Brain microvascular endothelial cell (primary cell): ENCODE data around the gene AATF.

Experiments used
- DNase-seq: peaks from one replicate; pipeline ENCODE4 v3.0.0-alpha.2; 2020
- H3K27ac ChIP-seq: fragments of 250-450 bp; sonication (Bioruptor Pico); 2 replicates; pipeline ENCODE4 v1.5.1; 2020; ENCODE audit warnings: mild to moderate bottlenecking, moderate library complexity
- H3K27me3 ChIP-seq: fragments of 250-450 bp; sonication (Bioruptor Pico); replicated peaks from 2 replicates; pipeline ENCODE4 v1.5.1; 2020; ENCODE audit warnings: mild to moderate bottlenecking
- H3K36me3 ChIP-seq: fragments of 250-450 bp; sonication (Bioruptor Pico); replicated peaks from 2 replicates; pipeline ENCODE4 v1.5.1; 2020; ENCODE audit warnings: mild to moderate bottlenecking
- H3K4me3 ChIP-seq: 2 replicates; pipeline ENCODE4 v1.5.1; 2011; ENCODE audit warnings: low read depth, mild to moderate bottlenecking, control low read depth, low read length, moderate library complexity
- CTCF ChIP-seq: IDR thresholded peaks from 2 replicates; pipeline ENCODE4 v1.5.1; 2011; ENCODE audit warnings: low read depth, mild to moderate bottlenecking, moderate library complexity, low read length, control low read depth, inconsistent platforms; ENCODE audit errors: missing control alignments
- in situ Hi-C: cut with HindIII; loops from 2 replicates; pipeline ENCODE4 v1.10.0; 2017; ENCODE audit warnings: low sequenced_read_pairs, low pct_ligation_motif_present

Gene AATF

GRCh38 chr17:36938566-36939051 lies 10.1 kb upstream of the AATF start:
- TF ChIP-seq CTCF, result no peak
- no peaks in the 10 kb centered on the region for H3K36me3 ChIP-seq
- H3K27me3 ChIP-seq, result peaks cover 96% of the 10 kb centered on the region
- in situ Hi-C loops, result no loop called here
- no peak for DNase-seq
- no peak overlapping the region for H3K4me3 ChIP-seq
- H3K27ac ChIP-seq, result no peak overlapping the region

DNA sequence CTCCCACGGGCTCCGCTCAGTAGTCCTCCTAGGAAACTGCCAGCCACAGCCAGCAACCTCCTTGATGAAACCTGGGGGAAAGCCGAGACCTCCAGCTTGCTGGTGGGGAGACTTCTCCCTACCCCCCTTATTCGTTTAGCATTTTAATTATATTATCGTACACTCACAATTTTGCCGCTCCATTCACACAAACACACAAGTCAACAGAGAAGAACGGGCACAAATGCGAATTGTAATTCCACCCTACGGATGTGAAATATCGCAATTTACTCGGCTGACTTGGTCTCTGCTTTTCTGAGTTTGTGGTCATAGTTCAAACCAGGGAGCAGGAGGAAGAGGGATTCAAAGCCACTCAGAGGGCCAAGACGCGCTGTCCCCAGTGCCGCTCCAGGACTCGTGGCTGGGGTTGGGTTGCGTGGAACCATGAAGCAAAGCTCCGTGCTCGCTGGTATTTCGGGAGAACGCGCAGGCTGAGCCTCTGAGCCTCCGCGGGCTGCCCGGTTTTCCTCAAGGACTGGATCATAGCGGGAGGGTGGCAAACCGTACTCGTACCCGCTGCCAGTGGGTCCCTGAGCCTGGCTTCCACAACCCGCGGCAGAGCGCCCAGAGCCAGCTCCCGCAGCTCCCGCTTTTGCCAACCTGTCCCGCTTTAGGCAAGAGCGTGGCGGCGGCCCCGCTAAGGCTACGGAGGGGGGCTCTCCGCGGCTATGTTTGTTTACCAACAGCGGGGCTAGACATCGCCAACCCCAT lies 9.5 kb upstream of the AATF start:
- Histone ChIP-seq H3K27ac (no peak overlapping the region), H3K4me3 (no peak overlapping the region), H3K36me3 (no peaks in the 10 kb centered on the region), H3K27me3 (peaks cover 94% of the 10 kb centered on the region)
- TF ChIP-seq CTCF, result no peak
- DNase-seq, result no peak
- in situ Hi-C loops, result no loop called here

GRCh38 chr17:36939802-36940312 lies 8.9 kb upstream of the AATF start:
- no peak overlapping the region for H3K27ac ChIP-seq
- H3K36me3 ChIP-seq, result no peaks in the 10 kb centered on the region
- DNase-seq, result no peak
- no peak overlapping the region for H3K4me3 ChIP-seq
- no peak for TF ChIP-seq CTCF
- H3K27me3 ChIP-seq, result peaks cover 94% of the 10 kb centered on the region
- in situ Hi-C loops, result no loop called here

- TF ChIP-seq CTCF, result no peak
- DNase-seq, result no peak
- Histone ChIP-seq H3K4me3 (no peak overlapping the region), H3K27ac (no peak overlapping the region), H3K27me3 (peaks cover 94% of the 10 kb centered on the region), H3K36me3 (no peaks in the 10 kb centered on the region)
- in situ Hi-C loops, result no loop called here
Observed at GRCh38 chr17:36940313-36941264, 8.2 kb upstream of the AATF start.

GRCh38 chr17:36941265-36942010 lies 7.3 kb upstream of the AATF start:
- H3K36me3 ChIP-seq, result no peaks in the 10 kb centered on the region
- no peak for DNase-seq
- in situ Hi-C loops, result no loop called here
- H3K27ac ChIP-seq, result no peak overlapping the region
- no peak for TF ChIP-seq CTCF
- peaks cover 93% of the 10 kb centered on the region for H3K27me3 ChIP-seq
- H3K4me3 ChIP-seq, result no peak overlapping the region
